Liver (tissue), 9 donors: Measurements from ENCODE around the gene MTHFSD. TPM values are rescaled to one million over a fixed set of nuclear protein-coding genes. Genes with fewer than 3 reads are reported as not detected.

Experiments used
- DNase-seq: peaks from one replicate; pipeline ENCODE4 v3.0.0-alpha.2; 2017; ENCODE audit warnings: low spot score
- H3K27ac ChIP-seq, 2 donors: one replicate each; pipeline ENCODE4 v1.7.0; 2013; ENCODE audit warnings: inconsistent platforms in 2 of 2, low read length in 2 of 2, control low read depth in 1 of 2, low read depth in 1 of 2, mild to moderate bottlenecking in 1 of 2
- H3K27me3 ChIP-seq, 4 donors: one replicate each; pipeline versions ENCODE4 v1.6.1 to v1.7.0; 2013; ENCODE audit warnings: low read length in 3 of 4, inconsistent platforms in 1 of 4, mild to moderate bottlenecking in 1 of 4, moderate library complexity in 1 of 4; ENCODE audit not compliant: control insufficient read depth in 4 of 4, insufficient read depth in 4 of 4
- H3K36me3 ChIP-seq, 4 donors: one replicate each; pipeline versions ENCODE4 v1.6.1 to v1.7.0; 2013; ENCODE audit warnings: low read length in 3 of 4, mild to moderate bottlenecking in 3 of 4, low read depth in 1 of 4, moderate library complexity in 1 of 4; ENCODE audit not compliant: control insufficient read depth in 4 of 4, insufficient read depth in 3 of 4
- H3K4me1 ChIP-seq, 4 donors: one replicate each; pipeline versions ENCODE4 v1.6.1 to v1.7.0; 2013; ENCODE audit warnings: low read length in 3 of 4, mild to moderate bottlenecking in 3 of 4, moderate library complexity in 1 of 4; ENCODE audit not compliant: control insufficient read depth in 4 of 4, insufficient read depth in 4 of 4
- H3K4me3 ChIP-seq, 3 donors: one replicate each; pipeline versions ENCODE4 v1.6.1 to v1.7.0; 2013; ENCODE audit warnings: low read length in 3 of 3, control low read depth in 1 of 3, low read depth in 1 of 3, mild to moderate bottlenecking in 1 of 3
- H3K9ac ChIP-seq, 2 donors: one replicate each; pipeline ENCODE4 v1.7.0; 2013; ENCODE audit warnings: low read length in 2 of 2, mild to moderate bottlenecking in 2 of 2, moderate library complexity in 2 of 2, control low read depth in 1 of 2, low read depth in 1 of 2
- H3K9me3 ChIP-seq, 4 donors: one replicate each; pipeline versions ENCODE4 v1.6.1 to v1.7.0; 2013; ENCODE audit warnings: low read length in 3 of 4; ENCODE audit not compliant: control insufficient read depth in 4 of 4
- ATF3 ChIP-seq: IDR thresholded peaks from 2 replicates; pipeline ENCODE4 v1.6.1; 2016; ENCODE audit warnings: antibody characterized with exemption
- CTCF ChIP-seq: fragments of 150-350 bp; IDR thresholded peaks from 2 replicates; pipeline ENCODE4 v1.5.1; 2017; ENCODE audit warnings: improper control_type of control experiment, low read depth, low read length; ENCODE audit not compliant: missing input control
- EGR1 ChIP-seq, 2 donors: IDR thresholded peaks; 2 replicates each; pipeline ENCODE4 v1.6.1; 2016 to 2018; ENCODE audit warnings: antibody characterized with exemption in 2 of 2, low read depth in 2 of 2
- FOXA2 ChIP-seq: IDR thresholded peaks from 2 replicates; pipeline ENCODE4 v1.6.1; 2016; ENCODE audit warnings: antibody characterized with exemption
- GABPA ChIP-seq, 2 donors: IDR thresholded peaks in 1 of 2; conservative IDR thresholded peaks in 1 of 2; 2 replicates each; pipeline ENCODE4 v1.6.1; 2016; ENCODE audit warnings: antibody characterized with exemption in 2 of 2, mild to moderate bottlenecking in 1 of 2, moderate library complexity in 1 of 2
- HNF4A ChIP-seq, 2 donors: conservative IDR thresholded peaks; 2 replicates each; pipeline ENCODE4 v1.6.1; 2016; ENCODE audit warnings: antibody characterized with exemption in 2 of 2, mild to moderate bottlenecking in 2 of 2
- HNF4G ChIP-seq: IDR thresholded peaks from 2 replicates; pipeline ENCODE4 v1.6.1; 2016; ENCODE audit warnings: antibody characterized with exemption
- JUND ChIP-seq, 2 donors: IDR thresholded peaks; 2 replicates each; pipeline ENCODE4 v1.6.1; 2016; ENCODE audit warnings: antibody characterized with exemption in 2 of 2
- MAX ChIP-seq: IDR thresholded peaks from 2 replicates; pipeline ENCODE4 v1.6.1; 2016; ENCODE audit warnings: antibody characterized with exemption
- RXRA ChIP-seq, 2 donors: IDR thresholded peaks; 2 replicates each; pipeline ENCODE4 v1.6.1; 2017 to 2018; ENCODE audit warnings: antibody characterized with exemption in 2 of 2, mild to moderate bottlenecking in 1 of 2
- SP1 ChIP-seq: IDR thresholded peaks from 2 replicates; pipeline ENCODE4 v1.6.1; 2018; ENCODE audit warnings: antibody characterized with exemption, mild to moderate bottlenecking
- TAF1 ChIP-seq: conservative IDR thresholded peaks from 2 replicates; pipeline ENCODE4 v1.6.1; 2016; ENCODE audit warnings: antibody characterized with exemption, mild to moderate bottlenecking
- YY1 ChIP-seq: IDR thresholded peaks from 2 replicates; pipeline ENCODE4 v1.6.1; 2016; ENCODE audit warnings: antibody characterized with exemption, mild to moderate bottlenecking
- WGBS: extraction: QIAGEN DNeasy Blood & Tissue Kit; methylation state at CpG from one replicate; pipeline ENCODE4 v1.1.7; 2013; 5-methylcytosine and 5-hydroxymethylcytosine counted together
- polyA plus RNA-seq, 2 donors: library from polyadenylated mRNA; stranded (reverse) in 1 of 2; unstranded in 1 of 2; fragments of 200-250 nt in 1 of 2; fragments of >200 nt in 1 of 2; fragmentation: Nextera tagmentation in 1 of 2; extraction: Ambion mirVana in 1 of 2; gene quantifications; one replicate each; pipeline versions ENCODE4 v1.2.1 to v1.2.3, GENCODE V29; 2013 to 2015
- total RNA-seq, 2 donors: library from RNA; depleted of rRNA; stranded (reverse); fragments of >200 nt; gene quantifications; one replicate each; pipeline ENCODE4 v1.2.3, GENCODE V29; 2014
- donor health status: healthy.
- donor health status: healthy.
- donor health status: healthy.
- donor health status: healthy.
- donor health status: healthy.

MTHFSD gene
- total and polyA plus RNA-seq, 4 donors, result 4.6 to 8.1 (median 6.5) TPM

DNA sequence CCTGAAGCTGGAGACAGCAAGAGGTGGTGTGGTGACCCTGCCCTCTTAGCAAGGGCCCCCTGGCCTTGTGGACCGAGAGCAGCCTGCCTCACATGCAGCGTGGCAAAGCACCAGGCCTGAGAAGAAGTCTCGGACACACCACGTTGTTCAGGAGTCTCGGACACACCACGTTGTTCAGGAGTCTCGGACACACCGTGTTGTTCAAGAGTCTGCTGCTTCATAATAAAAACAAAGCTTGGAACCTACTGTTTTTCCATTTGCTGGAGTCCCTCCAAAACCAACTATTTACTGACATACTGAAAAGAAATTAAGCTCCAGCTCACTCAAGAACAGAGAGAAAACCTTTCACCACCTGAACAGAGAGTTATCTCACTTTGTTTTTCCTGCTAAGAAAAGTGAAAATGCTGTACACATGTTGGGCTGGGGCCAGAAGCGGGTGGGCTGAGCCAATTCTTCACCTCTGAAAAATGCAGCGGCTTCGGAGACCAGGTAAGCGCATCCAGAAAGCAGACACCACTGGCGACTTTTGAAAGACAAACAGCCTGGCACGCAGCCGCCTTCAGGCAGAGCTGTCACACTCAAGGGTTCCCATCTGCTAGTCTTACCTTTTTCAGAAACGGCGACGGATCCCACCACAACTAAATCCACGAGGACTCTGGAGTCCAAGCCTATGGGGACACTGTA, 8.9 kb downstream of the MTHFSD start:
- WGBS, result 96% methylated on average over 19 of the region's 19 CpGs
- no peak overlapping the region for H3K4me3 ChIP-seq
- no peak overlapping the region for H3K27ac ChIP-seq
- no peaks in the 10 kb centered on the region for H3K27me3 ChIP-seq
- peaks cover 5 to 68% (median 28%) of the 10 kb centered on the region in 4 donors for H3K36me3 ChIP-seq
- no peak overlapping the region for H3K9ac ChIP-seq
- no peaks in the 10 kb centered on the region for H3K9me3 ChIP-seq
- no peaks in the 10 kb centered on the region for H3K4me1 ChIP-seq
- no peak for DNase-seq
- TF ChIP-seq RXRA (IDR thresholded peaks at IDR 0.05), result no peak
- TF ChIP-seq TAF1, result no peak
- TF ChIP-seq YY1, result no peak
- TF ChIP-seq JUND (IDR thresholded peaks at IDR 0.05), result no peak
- TF ChIP-seq CTCF, result no peak
- no peak for TF ChIP-seq ATF3
- TF ChIP-seq GABPA (IDR thresholded peaks at IDR 0.05 in 1 of 2, conservative IDR thresholded peaks at IDR 0.05 in 1 of 2), result no peak

DNA sequence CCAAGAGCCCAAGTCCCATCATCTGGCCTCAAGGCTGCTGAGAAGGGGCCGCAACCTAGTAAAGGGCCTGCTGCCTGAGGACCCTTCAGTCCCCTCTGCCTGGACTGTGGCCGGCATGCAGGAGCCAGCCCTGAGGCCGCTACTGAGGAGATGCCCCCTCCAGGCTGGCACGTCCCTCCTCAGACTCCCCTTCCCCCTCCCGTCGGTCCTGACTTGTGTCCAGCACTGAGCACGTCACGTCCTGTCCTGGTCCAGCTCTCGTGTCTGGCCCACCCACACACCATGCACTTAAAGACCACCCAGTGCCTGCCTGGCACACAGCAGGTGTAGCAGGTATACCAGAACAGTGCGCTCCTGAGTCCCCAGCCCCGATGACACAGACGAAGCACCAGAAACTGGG, 9.6 kb downstream of the MTHFSD start:
- no peaks in the 10 kb centered on the region for H3K27me3 ChIP-seq
- no peak overlapping the region for H3K4me3 ChIP-seq
- WGBS, result 81% methylated on average over 12 of the region's 12 CpGs
- H3K9ac ChIP-seq, result no peak overlapping the region
- no peak for TF ChIP-seq EGR1 (IDR thresholded peaks at IDR 0.05; ENCODE audit: low read depth in 2 of 2)
- no peak for TF ChIP-seq HNF4A (conservative IDR thresholded peaks at IDR 0.05)
- TF ChIP-seq TAF1, result no peak
- TF ChIP-seq GABPA (IDR thresholded peaks at IDR 0.05 in 1 of 2, conservative IDR thresholded peaks at IDR 0.05 in 1 of 2), result no peak
- TF ChIP-seq FOXA2, result no peak
- no peak for TF ChIP-seq MAX
- TF ChIP-seq CTCF, result no peak
- TF ChIP-seq RXRA (IDR thresholded peaks at IDR 0.05), result no peak
- TF ChIP-seq JUND (IDR thresholded peaks at IDR 0.05), result no peak
- no peak for TF ChIP-seq HNF4G
- TF ChIP-seq SP1, result no peak
- H3K9me3 ChIP-seq, result no peaks in the 10 kb centered on the region
- H3K27ac ChIP-seq, result no peak overlapping the region
- H3K36me3 ChIP-seq, result peaks cover 7 to 71% (median 32%) of the 10 kb centered on the region in 4 donors
- no peaks in the 10 kb centered on the region for H3K4me1 ChIP-seq
- no peak for DNase-seq
